Ovary (tissue), 3 donors: ENCODE data around the gene COL5A3.

Source experiments
- CTCF ChIP-seq, 3 donors: fragments of 450-650 bp in 2 of 3; fragments of 200-600 bp in 1 of 3; IDR thresholded peaks; one replicate each; pipeline versions ENCODE4 v1.5.1 to v1.8.0; 2016 to 2022; ENCODE audit warnings: antibody characterized with exemption in 3 of 3, mild to moderate bottlenecking in 1 of 3
- EP300 ChIP-seq: sonication (generic); formaldehyde crosslinking; IDR thresholded peaks from one replicate; pipeline ENCODE4 v1.6.1; 2017; ENCODE audit warnings: antibody characterized with exemption
- POLR2A ChIP-seq: fragments of 450-650 bp; IDR thresholded peaks from one replicate; pipeline ENCODE4 v1.6.1; 2017; ENCODE audit warnings: antibody characterized with exemption, mild to moderate bottlenecking, moderate library complexity
- donor health status: DM: no; HTN: no; CAD: no.

GRCh38 chr19:9913237-9914000, 96.9 kb downstream of the COL5A3 start:
- TF ChIP-seq CTCF (IDR thresholded peaks at IDR 0.05) = no peak
- TF ChIP-seq EP300 = no peak
- TF ChIP-seq POLR2A = no peak
